Measurements from ENCODE around the gene RGS3. TPM values are rescaled to one million over a fixed set of nuclear protein-coding genes. Genes with fewer than 3 reads are reported as not detected.

The RGS3 gene
- total RNA-seq, 1 donor from 2014 or later: 158 TPM

GRCh38 chr9:113524468-113524867 is 60.9 kb downstream of the RGS3 start:
- no peaks in the 10 kb centered on the region for H3K27me3 ChIP-seq (ENCODE audit: control insufficient read depth, insufficient read depth, low read length)
- H3K4me3 ChIP-seq (ENCODE audit: low read depth, low read length): no peak overlapping the region
- no peaks in the 10 kb centered on the region for H3K36me3 ChIP-seq (ENCODE audit: control insufficient read depth, insufficient read depth, low read length)
- no peak for DNase-seq (ENCODE audit: low read depth)
- TF ChIP-seq CTCF (IDR thresholded peaks at IDR 0.05; ENCODE audit: insufficient read depth, low read length, poor library complexity, severe bottlenecking): no peak

- Histone ChIP-seq H3K36me3 (ENCODE audit: control insufficient read depth, insufficient read depth, low read length) (no peaks in the 10 kb centered on the region), H3K4me3 (ENCODE audit: low read depth, low read length) (no peak overlapping the region), H3K27me3 (ENCODE audit: control insufficient read depth, insufficient read depth, low read length) (no peaks in the 10 kb centered on the region)
- DNase-seq (ENCODE audit: low read depth): no peak
- TF ChIP-seq CTCF (IDR thresholded peaks at IDR 0.05; ENCODE audit: insufficient read depth, low read length, poor library complexity, severe bottlenecking): no peak
Measured at GRCh38 chr9:113525205-113525604, 61.7 kb downstream of the RGS3 start.

GRCh38 chr9:113525831-113526230 is 62.3 kb downstream of the RGS3 start:
- no peak for DNase-seq (ENCODE audit: low read depth)
- H3K27me3 ChIP-seq (ENCODE audit: control insufficient read depth, insufficient read depth, low read length): no peaks in the 10 kb centered on the region
- H3K4me3 ChIP-seq (ENCODE audit: low read depth, low read length): no peak overlapping the region
- H3K36me3 ChIP-seq (ENCODE audit: control insufficient read depth, insufficient read depth, low read length): no peaks in the 10 kb centered on the region
- no peak for TF ChIP-seq CTCF (IDR thresholded peaks at IDR 0.05; ENCODE audit: insufficient read depth, low read length, poor library complexity, severe bottlenecking)

GRCh38 chr9:113526231-113526746 is 62.8 kb downstream of the RGS3 start:
- no peak for DNase-seq (ENCODE audit: low read depth)
- no peaks in the 10 kb centered on the region for H3K36me3 ChIP-seq (ENCODE audit: control insufficient read depth, insufficient read depth, low read length)

GRCh38 chr9:113526841-113527240 is 63.3 kb downstream of the RGS3 start:
- DNase-seq (ENCODE audit: low read depth): no peak
- Histone ChIP-seq H3K27me3 (ENCODE audit: control insufficient read depth, insufficient read depth, low read length) (no peaks in the 10 kb centered on the region), H3K36me3 (ENCODE audit: control insufficient read depth, insufficient read depth, low read length) (no peaks in the 10 kb centered on the region), H3K4me3 (ENCODE audit: low read depth, low read length) (no peak overlapping the region)
- no peak for TF ChIP-seq CTCF (IDR thresholded peaks at IDR 0.05; ENCODE audit: insufficient read depth, low read length, poor library complexity, severe bottlenecking)

More at GRCh38 chr9:113526231-113526746, 62.8 kb downstream of the RGS3 start:
- Histone ChIP-seq H3K27me3 (ENCODE audit: control insufficient read depth, insufficient read depth, low read length) (no peaks in the 10 kb centered on the region), H3K4me3 (ENCODE audit: low read depth, low read length) (no peak overlapping the region)
- TF ChIP-seq CTCF (IDR thresholded peaks at IDR 0.05; ENCODE audit: insufficient read depth, low read length, poor library complexity, severe bottlenecking): no peak

- Histone ChIP-seq H3K4me3 (ENCODE audit: low read depth, low read length) (no peak overlapping the region), H3K27me3 (ENCODE audit: control insufficient read depth, insufficient read depth, low read length) (no peaks in the 10 kb centered on the region), H3K36me3 (ENCODE audit: control insufficient read depth, insufficient read depth, low read length) (peaks cover 1% of the 10 kb centered on the region)
- no peak for DNase-seq (ENCODE audit: low read depth)
- TF ChIP-seq CTCF (IDR thresholded peaks at IDR 0.05; ENCODE audit: insufficient read depth, low read length, poor library complexity, severe bottlenecking): no peak
Measured at GRCh38 chr9:113528088-113528487, 64.6 kb downstream of the RGS3 start.

Data from kidney epithelial cell (primary cell).